C4-2B (cell line): ENCODE results near the gene OLFML2B.

Experiments
- CTCF ChIP-seq: fragments of 450-650 bp; conservative IDR thresholded peaks from 2 replicates; pipeline ENCODE4 v1.5.1; 2017; ENCODE audit warnings: mild to moderate bottlenecking
- ZFX ChIP-seq: fragments of 450-650 bp; IDR thresholded peaks from 2 replicates; pipeline ENCODE4 v1.6.1; 2017

GRCh38 chr1:162070825-162071224, 47.2 kb upstream of the OLFML2B start:
- no peak for TF ChIP-seq CTCF
- TF ChIP-seq ZFX = no peak
